ENCODE results near the gene ENKUR. TPM values are rescaled to one million over a fixed set of nuclear protein-coding genes. Genes with fewer than 3 reads are reported as not detected.

Gene ENKUR
- total and polyA plus RNA-seq, 3 donors from 2014 or later, result 2.2 to 6.2 (median 2.5) TPM

DNA sequence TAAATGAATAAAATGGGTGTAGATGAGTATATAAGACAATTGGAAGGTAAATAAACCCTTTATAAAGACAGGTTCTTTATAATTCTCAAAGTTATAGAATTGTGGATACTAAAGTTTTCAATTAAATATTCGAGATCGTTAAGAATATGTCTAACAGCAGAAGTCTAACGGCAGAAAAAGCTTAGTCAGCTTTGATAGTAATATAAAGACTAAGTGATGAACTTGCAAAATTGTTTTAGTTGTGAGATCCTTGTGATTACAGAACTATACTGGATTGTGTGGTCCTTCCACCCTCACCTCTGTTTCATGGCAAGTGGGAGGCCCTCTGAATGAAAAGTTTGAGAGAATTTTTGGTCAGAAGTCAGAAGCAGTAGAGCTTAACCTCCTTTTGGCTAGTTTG, 2.7 kb upstream of the ENKUR start:
- H3K27ac ChIP-seq, result no peak overlapping the region
- H3K36me3 ChIP-seq (ENCODE audit: low read depth, missing control alignments), result no peaks in the 10 kb centered on the region
- DNase-seq, result no peak
- no peak overlapping the region for H3K4me3 ChIP-seq
- TF ChIP-seq, protein P1, sequence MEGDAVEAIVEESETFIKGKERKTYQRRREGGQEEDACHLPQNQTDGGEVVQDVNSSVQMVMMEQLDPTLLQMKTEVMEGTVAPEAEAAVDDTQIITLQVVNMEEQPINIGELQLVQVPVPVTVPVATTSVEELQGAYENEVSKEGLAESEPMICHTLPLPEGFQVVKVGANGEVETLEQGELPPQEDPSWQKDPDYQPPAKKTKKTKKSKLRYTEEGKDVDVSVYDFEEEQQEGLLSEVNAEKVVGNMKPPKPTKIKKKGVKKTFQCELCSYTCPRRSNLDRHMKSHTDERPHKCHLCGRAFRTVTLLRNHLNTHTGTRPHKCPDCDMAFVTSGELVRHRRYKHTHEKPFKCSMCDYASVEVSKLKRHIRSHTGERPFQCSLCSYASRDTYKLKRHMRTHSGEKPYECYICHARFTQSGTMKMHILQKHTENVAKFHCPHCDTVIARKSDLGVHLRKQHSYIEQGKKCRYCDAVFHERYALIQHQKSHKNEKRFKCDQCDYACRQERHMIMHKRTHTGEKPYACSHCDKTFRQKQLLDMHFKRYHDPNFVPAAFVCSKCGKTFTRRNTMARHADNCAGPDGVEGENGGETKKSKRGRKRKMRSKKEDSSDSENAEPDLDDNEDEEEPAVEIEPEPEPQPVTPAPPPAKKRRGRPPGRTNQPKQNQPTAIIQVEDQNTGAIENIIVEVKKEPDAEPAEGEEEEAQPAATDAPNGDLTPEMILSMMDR (IDR thresholded peaks at IDR 0.05), result no peak
- TF ChIP-seq POLR2A (IDR thresholded peaks at IDR 0.05), result no peak
- WGBS, 2 donors, result 53 to 75% methylated on average over 3 of the region's 3 CpGs
- H3K27me3 ChIP-seq, result no peaks in the 10 kb centered on the region
- H3K4me1 ChIP-seq, result peaks cover 6% of the 10 kb centered on the region
- intact Hi-C loops (cut with DNase I; ENCODE audit: low total_unique reads), result no loop called here
- H3K9me3 ChIP-seq, result no peaks in the 10 kb centered on the region

DNA sequence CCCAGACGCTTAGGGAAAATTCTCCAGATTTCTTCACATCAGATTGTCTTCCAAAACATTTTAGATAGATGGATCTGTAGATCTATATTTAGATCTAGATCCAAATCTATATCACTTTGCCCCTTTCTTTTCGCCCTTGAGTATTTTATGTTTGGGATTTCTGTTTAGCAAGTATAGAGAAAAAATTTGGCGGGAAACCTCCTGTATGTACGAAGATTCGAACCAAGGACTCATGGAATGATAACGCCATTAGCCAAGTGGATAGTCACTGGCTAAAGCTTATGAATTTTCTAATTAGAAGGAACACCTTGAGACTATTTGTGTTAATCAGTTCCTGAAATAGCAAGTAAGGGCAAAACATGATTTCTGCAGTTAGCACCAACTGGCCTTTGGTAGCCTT, 1.7 kb upstream of the ENKUR start:
- 49 to 67% methylated on average over 6 of the region's 6 CpGs for WGBS, 2 donors
- DNase-seq, result no peak
- intact Hi-C loops (cut with DNase I; ENCODE audit: low total_unique reads), result loop anchor here (2.0 kb wide), 1 partner anchor 67 kb away; no protein-coding TSS in a partner anchor

DNA sequence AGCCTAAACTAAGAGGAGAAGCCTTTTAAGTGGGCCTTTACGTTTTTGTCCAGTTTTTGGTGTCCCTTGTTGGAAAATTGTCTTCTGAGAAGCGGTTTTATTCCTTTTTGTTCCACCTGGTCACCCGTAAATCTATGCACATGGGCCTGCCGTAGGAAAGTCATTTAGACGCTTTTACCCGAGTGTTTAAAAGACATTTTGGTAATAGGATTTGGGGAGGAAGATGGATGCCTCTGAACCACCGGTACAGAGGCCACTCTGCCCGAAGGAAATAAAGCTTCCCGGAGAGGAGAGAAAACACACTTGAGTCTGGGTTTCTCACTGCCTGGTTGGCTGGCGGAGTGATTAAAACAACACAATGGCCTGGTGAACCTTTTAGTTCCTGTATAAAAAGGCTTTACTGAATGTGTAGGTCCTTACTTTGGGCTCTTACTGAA, 1.2 kb upstream of the ENKUR start:
- no peaks in the 10 kb centered on the region for H3K9me3 ChIP-seq
- peak overlapping the region; percentile 72 to 79 for H3K4me3 ChIP-seq
- H3K36me3 ChIP-seq (ENCODE audit: low read depth, missing control alignments), result no peaks in the 10 kb centered on the region
- no peaks in the 10 kb centered on the region for H3K27me3 ChIP-seq
- 3 to 4% methylated on average over 10 of the region's 10 CpGs for WGBS, 2 donors
- peak; percentile 26 for DNase-seq
- peaks cover 6% of the 10 kb centered on the region for H3K4me1 ChIP-seq
- intact Hi-C loops (cut with DNase I; ENCODE audit: low total_unique reads), result loop anchor here (2.0 kb wide), 1 partner anchor 66 kb away; no protein-coding TSS in a partner anchor
- H3K27ac ChIP-seq, result peak overlapping the region; percentile 94 to 96
- TF ChIP-seq, protein P1 (IDR thresholded peaks at IDR 0.05), result no peak
- no peak for TF ChIP-seq POLR2A (IDR thresholded peaks at IDR 0.05)

More for the DNA sequence above, 1.7 kb upstream of the ENKUR start:
- no peaks in the 10 kb centered on the region for H3K27me3 ChIP-seq
- peaks cover 6% of the 10 kb centered on the region for H3K4me1 ChIP-seq
- TF ChIP-seq, protein P1 (IDR thresholded peaks at IDR 0.05), result no peak
- TF ChIP-seq POLR2A (IDR thresholded peaks at IDR 0.05), result no peak
- peak overlapping the region in 1 of 2 donors; percentile 72 for H3K4me3 ChIP-seq
- H3K36me3 ChIP-seq (ENCODE audit: low read depth, missing control alignments), result no peaks in the 10 kb centered on the region
- H3K9me3 ChIP-seq, result no peaks in the 10 kb centered on the region
- H3K27ac ChIP-seq, result peak overlapping the region; percentile 94 to 96

DNA sequence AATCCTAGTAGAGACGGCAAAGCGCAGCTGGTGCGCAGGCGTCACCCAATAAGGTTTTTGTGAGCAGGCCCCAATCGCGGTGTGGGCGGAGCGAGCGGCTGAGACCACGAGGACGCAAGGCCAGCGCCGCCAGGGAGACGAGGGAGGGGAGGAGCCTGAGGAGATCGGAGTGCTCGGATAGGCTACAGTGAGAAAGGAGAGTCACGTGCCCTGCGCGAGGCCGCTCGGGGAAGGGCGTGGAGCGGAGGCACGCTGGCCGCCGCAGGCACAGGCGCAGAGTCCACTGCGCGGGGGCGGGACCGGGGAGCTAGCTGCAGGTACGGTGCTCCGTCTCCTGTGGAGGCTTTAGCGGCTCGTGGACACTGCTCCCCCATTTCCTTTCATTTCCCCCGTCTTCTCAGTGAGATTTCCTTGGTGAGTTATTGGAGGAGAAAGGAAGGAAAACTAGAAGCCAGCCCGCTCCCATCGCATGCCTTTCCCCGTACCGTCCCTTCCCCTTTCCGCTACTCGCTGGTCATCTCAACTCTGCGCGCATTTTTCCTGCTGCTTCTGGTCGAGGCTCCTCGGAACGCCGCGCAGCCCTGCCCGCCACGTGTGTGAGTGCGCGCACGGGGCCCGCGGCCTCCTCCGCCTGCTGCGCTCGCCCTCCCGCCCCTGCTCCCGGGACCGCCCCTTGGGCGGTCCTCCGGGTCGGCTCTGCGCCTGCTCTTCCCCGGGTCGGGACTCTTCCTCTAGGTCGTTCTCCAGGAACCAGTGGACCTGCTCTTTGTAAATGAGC, 607 bp upstream of the ENKUR start, which contains the start of gene THNSL1:
TSS of gene THNSL1 (plus strand) at position 237 of the 778 bp plus-strand sequence. CDS start 6,612 bp downstream, outside the sequence.
- DNase-seq, result peak; percentile 99
- H3K9me3 ChIP-seq, result no peaks in the 10 kb centered on the region
- intact Hi-C loops (cut with DNase I; ENCODE audit: low total_unique reads), result loop anchor here (2.0 kb wide), 1 partner anchor 66 kb away; no protein-coding TSS in a partner anchor

More for the DNA sequence above, 607 bp upstream of the ENKUR start, which contains the start of gene THNSL1:
- TF ChIP-seq, protein P1 (IDR thresholded peaks at IDR 0.05), result no peak
- peak; percentile 61 for TF ChIP-seq POLR2A (IDR thresholded peaks at IDR 0.05)
- Histone ChIP-seq H3K27me3 (no peaks in the 10 kb centered on the region), H3K27ac (peak within 1 kb of the TSS; percentile 94 to 96), H3K36me3 (ENCODE audit: low read depth, missing control alignments) (no peaks in the 10 kb centered on the region), H3K4me3 (peak within 1 kb of the TSS; percentile 72 to 79), H3K4me1 (peaks cover 6% of the 10 kb centered on the region)
- WGBS, 2 donors, result 0 to 1% methylated on average over 64 to 69 of the region's 69 CpGs
